ENCODE measurements around the gene PTGES3L. TPM values are rescaled to one million over a fixed set of nuclear protein-coding genes. Genes with fewer than 3 reads are reported as not detected.
"Not testable (repeated sequence)": the region's sequence is repeated elsewhere in the genome, so short reads cannot be mapped to it uniquely, and the experiment has no call there.

Gene PTGES3L
- total RNA-seq, 3 donors from 2014 or later = 0.44 to 0.66 TPM; not detected in 1

- H3K27ac ChIP-seq = no peak overlapping the region
Measured at GRCh38 chr17:42944211-42944610, 35.7 kb downstream of the PTGES3L start.

GRCh38 chr17:42937712-42938596, 41.9 kb downstream of the PTGES3L start:
- Histone ChIP-seq H3K9me3 (no peaks in the 10 kb centered on the region), H3K36me3 (no peaks in the 10 kb centered on the region), H3K4me3 (no peak overlapping the region), H3K4me1 (no peaks in the 10 kb centered on the region), H3K27ac (no peak overlapping the region), H3K27me3 (no peaks in the 10 kb centered on the region)
- TF ChIP-seq POLR2AphosphoS5 (IDR thresholded peaks at IDR 0.05) (no peak), CTCF (IDR thresholded peaks at IDR 0.05) (peak in 1 of 3 donors; percentile 20), POLR2A (IDR thresholded peaks at IDR 0.05) (no peak)
- DNase-seq (ENCODE audit: low spot score in 2 of 2) = no peak
- intact Hi-C loops (cut with DNase I; ENCODE audit: low total_unique reads) = no loop called here

More at GRCh38 chr17:42944211-42944610, 35.7 kb downstream of the PTGES3L start:
- Histone ChIP-seq H3K9me3 (no peaks in the 10 kb centered on the region), H3K27me3 (no peaks in the 10 kb centered on the region), H3K4me1 (no peaks in the 10 kb centered on the region), H3K4me3 (no peak overlapping the region), H3K36me3 (no peaks in the 10 kb centered on the region)
- no peak for TF ChIP-seq POLR2AphosphoS5 (IDR thresholded peaks at IDR 0.05)
- no peak for TF ChIP-seq POLR2A (IDR thresholded peaks at IDR 0.05)
- TF ChIP-seq CTCF (IDR thresholded peaks at IDR 0.05) = no peak
- DNase-seq (ENCODE audit: low spot score in 2 of 2) = no peak
- intact Hi-C loops (cut with DNase I; ENCODE audit: low total_unique reads) = no loop called here

GRCh38 chr17:42929497-42929844, 50.4 kb downstream of the PTGES3L start:
- H3K4me3 ChIP-seq = no peak overlapping the region
- no peak for DNase-seq (ENCODE audit: low spot score in 2 of 2)
- no peaks in the 10 kb centered on the region for H3K9me3 ChIP-seq
- no peak overlapping the region for H3K27ac ChIP-seq
- no peak for TF ChIP-seq CTCF (IDR thresholded peaks at IDR 0.05)
- no peak for TF ChIP-seq POLR2AphosphoS5 (IDR thresholded peaks at IDR 0.05)
- no peak for TF ChIP-seq POLR2A (IDR thresholded peaks at IDR 0.05)
- no peaks in the 10 kb centered on the region for H3K27me3 ChIP-seq
- H3K36me3 ChIP-seq = no peaks in the 10 kb centered on the region
- no peaks in the 10 kb centered on the region for H3K4me1 ChIP-seq
- intact Hi-C loops (cut with DNase I; ENCODE audit: low total_unique reads) = no loop called here

GRCh38 chr17:42928714-42929496, 51.0 kb downstream of the PTGES3L start:
- no peaks in the 10 kb centered on the region for H3K4me1 ChIP-seq
- no peak overlapping the region for H3K4me3 ChIP-seq
- DNase-seq (ENCODE audit: low spot score in 2 of 2) = no peak
- H3K27me3 ChIP-seq = no peaks in the 10 kb centered on the region
- H3K9me3 ChIP-seq = no peaks in the 10 kb centered on the region
- intact Hi-C loops (cut with DNase I; ENCODE audit: low total_unique reads) = no loop called here
- TF ChIP-seq CTCF (IDR thresholded peaks at IDR 0.05) (peak; percentile 41 to 52 (median 41)), POLR2AphosphoS5 (IDR thresholded peaks at IDR 0.05) (no peak)
- no peaks in the 10 kb centered on the region for H3K36me3 ChIP-seq
- H3K27ac ChIP-seq = peak overlapping the region; percentile 13 to 40

GRCh38 chr17:42924891-42925290, 55.0 kb downstream of the PTGES3L start:
- H3K9me3 ChIP-seq = no peaks in the 10 kb centered on the region
- no peak overlapping the region for H3K4me3 ChIP-seq
- no peak overlapping the region for H3K27ac ChIP-seq
- no peaks in the 10 kb centered on the region for H3K4me1 ChIP-seq
- TF ChIP-seq POLR2AphosphoS5 (IDR thresholded peaks at IDR 0.05) = no peak
- no peak for TF ChIP-seq CTCF (IDR thresholded peaks at IDR 0.05)
- intact Hi-C loops (cut with DNase I; ENCODE audit: low total_unique reads) = no loop called here
- no peaks in the 10 kb centered on the region for H3K36me3 ChIP-seq
- no peaks in the 10 kb centered on the region for H3K27me3 ChIP-seq
- DNase-seq (ENCODE audit: low spot score in 2 of 2) = no peak

GRCh38 chr17:42923472-42923871, 56.4 kb downstream of the PTGES3L start:
- H3K4me3 ChIP-seq; DNase-seq (ENCODE audit: low spot score in 2 of 2); H3K4me1 ChIP-seq; H3K27ac ChIP-seq; H3K27me3 ChIP-seq; H3K36me3 ChIP-seq; intact Hi-C loops (cut with DNase I; ENCODE audit: low total_unique reads); H3K9me3 ChIP-seq: not testable (repeated sequence)
